ENCODE data around the gene PLEKHG4. TPM values are rescaled to one million over a fixed set of nuclear protein-coding genes. Genes with fewer than 3 reads are reported as not detected.
A peak's percentile ranks its signal among the peaks of the same experiment; 100 is the strongest.

PLEKHG4 gene
- total RNA-seq, 4 donors from 2014 or later = 3.0 to 14.4 (median 6.1) TPM

DNA sequence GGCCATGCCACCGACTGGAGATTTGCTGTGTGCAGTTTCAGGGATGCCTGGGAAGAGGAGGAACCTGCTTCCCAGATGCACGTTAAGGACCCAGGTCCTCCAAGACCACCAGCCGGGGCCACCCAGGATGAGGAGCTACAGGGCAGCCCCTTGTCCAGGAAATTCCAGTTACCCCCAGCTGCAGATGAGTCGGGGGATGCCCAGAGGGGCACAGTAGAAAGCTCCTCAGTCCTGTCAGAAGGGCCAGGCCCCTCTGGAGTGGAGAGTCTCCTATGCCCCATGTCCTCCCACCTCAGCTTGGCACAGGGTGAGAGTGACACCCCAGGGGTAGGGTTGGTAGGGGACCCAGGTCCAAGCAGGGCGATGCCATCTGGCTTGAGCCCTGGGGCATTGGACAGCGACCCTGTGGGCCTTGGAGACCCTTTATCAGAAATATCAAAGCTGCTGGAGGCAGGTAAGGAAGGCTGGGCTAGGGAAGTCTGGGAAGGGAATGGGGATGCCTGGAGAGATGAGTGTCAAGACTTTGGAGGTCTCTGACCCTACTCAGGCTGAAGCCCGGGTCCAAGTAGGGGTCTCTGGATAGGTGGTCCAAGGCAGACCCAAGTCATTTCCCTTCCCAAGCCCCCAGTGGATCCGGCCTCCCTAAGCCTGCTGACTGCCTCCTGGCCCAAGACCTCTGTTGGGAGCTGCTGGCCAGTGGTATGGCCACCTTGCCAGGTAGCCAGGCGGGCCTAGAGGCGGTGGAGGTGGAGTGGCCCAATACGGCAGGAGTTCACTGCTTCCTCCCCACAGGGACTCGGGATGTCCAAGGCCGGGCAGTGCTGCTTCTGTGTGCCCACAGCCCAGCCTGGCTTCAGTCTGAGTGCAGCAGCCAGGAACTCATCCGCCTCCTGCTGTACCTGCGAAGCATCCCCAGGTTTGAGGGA, 1.0 kb downstream of the PLEKHG4 start:
- TF ChIP-seq EP300 (IDR thresholded peaks at IDR 0.05) (no peak), POLR2AphosphoS5 (IDR thresholded peaks at IDR 0.05) (no peak), POLR2A (IDR thresholded peaks at IDR 0.05) (no peak), CTCF (IDR thresholded peaks at IDR 0.05) (no peak)
- peaks cover 0 to 15% of the 10 kb centered on the region in 2 donors for H3K36me3 ChIP-seq
- WGBS, 2 donors (ENCODE audit: low coverage in 1 of 2) = 69 to 100% methylated on average over 2 to 4 of the region's 15 CpGs
- no peaks in the 10 kb centered on the region for H3K27me3 ChIP-seq
- H3K4me1 ChIP-seq = peaks cover 0 to 27% (median 11%) of the 10 kb centered on the region in 3 donors
- no peaks in the 10 kb centered on the region for H3K9me3 ChIP-seq
- no peak for ATAC-seq
- H3K4me3 ChIP-seq = peak overlapping the region in 1 of 2 donors; percentile 72
- no peak overlapping the region for H3K27ac ChIP-seq

DNA sequence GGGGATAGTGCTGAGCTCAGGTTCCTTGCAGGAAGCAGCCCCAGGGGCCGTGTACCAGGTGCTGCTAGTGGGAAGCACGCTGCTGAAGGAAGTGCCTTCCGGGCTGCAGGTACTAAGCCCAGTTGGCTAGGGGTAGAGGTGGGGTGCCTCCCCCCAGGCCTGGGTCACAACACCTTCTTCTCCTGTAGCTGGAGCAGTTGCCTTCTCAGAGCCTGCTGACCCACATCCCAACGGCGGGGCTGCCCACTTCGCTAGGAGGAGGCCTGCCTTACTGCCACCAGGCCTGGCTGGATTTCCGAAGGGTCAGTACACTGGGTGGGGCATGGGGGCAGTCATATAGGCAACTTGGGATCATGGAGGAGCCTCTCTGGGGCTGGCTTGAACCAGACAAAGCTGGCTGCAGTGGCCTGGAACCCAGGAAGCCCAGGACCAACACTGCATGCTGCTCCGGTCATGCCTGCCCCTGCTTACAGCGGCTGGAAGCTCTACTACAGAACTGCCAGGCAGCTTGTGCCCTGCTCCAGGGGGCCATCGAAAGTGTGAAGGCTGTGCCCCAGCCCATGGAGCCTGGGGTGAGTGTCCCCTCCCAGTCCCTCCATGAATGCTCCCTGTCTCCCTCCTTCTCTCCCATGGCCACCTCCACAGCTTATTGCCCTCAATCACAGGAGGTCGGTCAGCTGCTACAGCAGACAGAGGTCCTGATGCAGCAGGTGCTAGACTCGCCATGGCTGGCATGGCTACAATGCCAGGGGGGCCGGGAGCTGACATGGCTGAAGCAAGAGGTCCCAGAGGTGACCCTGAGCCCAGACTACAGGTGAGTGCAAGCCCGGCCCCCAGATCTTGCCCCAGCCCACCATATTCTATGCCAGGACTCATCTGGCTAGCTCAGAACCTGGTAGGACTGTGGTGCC, 2.5 kb downstream of the PLEKHG4 start:
- TF ChIP-seq EP300 (IDR thresholded peaks at IDR 0.05) (no peak), CTCF (IDR thresholded peaks at IDR 0.05) (no peak), POLR2A (IDR thresholded peaks at IDR 0.05) (no peak), POLR2AphosphoS5 (IDR thresholded peaks at IDR 0.05) (no peak)
- no peak for ATAC-seq
- Histone ChIP-seq H3K4me1 (peaks cover 0 to 27% (median 11%) of the 10 kb centered on the region in 3 donors), H3K36me3 (peaks cover 0 to 8% of the 10 kb centered on the region in 2 donors), H3K27ac (no peak overlapping the region), H3K4me3 (no peak overlapping the region), H3K27me3 (no peaks in the 10 kb centered on the region), H3K9me3 (no peaks in the 10 kb centered on the region)
- WGBS, 2 donors (ENCODE audit: low coverage in 1 of 2) = no CpG with 5 or more reads among the region's 14 CpGs

DNA sequence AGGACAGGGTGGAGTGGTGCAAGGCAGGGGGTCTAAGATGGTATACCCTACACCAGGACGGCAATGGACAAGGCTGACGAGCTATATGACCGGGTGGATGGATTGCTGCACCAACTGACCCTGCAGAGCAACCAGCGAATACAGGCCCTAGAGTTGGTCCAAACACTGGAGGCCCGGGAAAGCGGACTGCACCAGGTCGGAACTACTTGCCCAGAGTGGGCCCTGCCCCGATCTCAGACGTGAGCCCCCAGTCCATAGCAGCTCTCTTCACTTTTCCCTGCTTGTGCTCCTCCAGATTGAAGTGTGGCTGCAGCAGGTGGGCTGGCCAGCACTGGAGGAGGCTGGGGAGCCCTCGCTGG, 3.1 kb downstream of the PLEKHG4 start:
- Histone ChIP-seq H3K9me3 (no peaks in the 10 kb centered on the region), H3K4me3 (no peak overlapping the region), H3K27me3 (no peaks in the 10 kb centered on the region), H3K27ac (no peak overlapping the region), H3K4me1 (peaks cover 0 to 25% (median 11%) of the 10 kb centered on the region in 3 donors), H3K36me3 (peaks cover 0 to 6% of the 10 kb centered on the region in 2 donors)
- TF ChIP-seq POLR2AphosphoS5 (IDR thresholded peaks at IDR 0.05) (no peak), EP300 (IDR thresholded peaks at IDR 0.05) (no peak), CTCF (IDR thresholded peaks at IDR 0.05) (no peak), POLR2A (IDR thresholded peaks at IDR 0.05) (no peak)
- ATAC-seq = no peak
- 100% methylated on average over 6 of the region's 10 CpGs; no CpG with 5 or more reads in 1 of the 2 donors for WGBS, 2 donors (ENCODE audit: low coverage in 1 of 2)

- TF ChIP-seq EP300 (IDR thresholded peaks at IDR 0.05) = no peak
- TF ChIP-seq POLR2A (IDR thresholded peaks at IDR 0.05) = no peak
- no peak for TF ChIP-seq POLR2AphosphoS5 (IDR thresholded peaks at IDR 0.05)
- no peak for TF ChIP-seq CTCF (IDR thresholded peaks at IDR 0.05)
- no peak for ATAC-seq
- Histone ChIP-seq H3K9me3 (no peaks in the 10 kb centered on the region), H3K36me3 (peaks cover 0 to 6% of the 10 kb centered on the region in 2 donors), H3K4me3 (no peak overlapping the region), H3K27ac (no peak overlapping the region), H3K27me3 (no peaks in the 10 kb centered on the region), H3K4me1 (peaks cover 0 to 16% (median 6%) of the 10 kb centered on the region in 3 donors)
- WGBS, 2 donors (ENCODE audit: low coverage in 1 of 2) = 80 to 86% methylated on average over 7 of the region's 7 CpGs
Measured at GRCh38 chr16:67283039-67283825, 3.9 kb downstream of the PLEKHG4 start.

All from gastroesophageal sphincter (tissue), 4 donors.